DMS 273 (cell line): ENCODE results near the gene QSOX2.

ENCODE experiments used
- DNase-seq: peaks from one replicate; lab custom pipeline; 2025; ENCODE audit not compliant: unreplicated experiment; lab: John Stamatoyannopoulos, UW

Gene QSOX2

GRCh38 chr9:136193127-136193890 is 52.3 kb downstream of the QSOX2 start:
- DNase-seq: peak; percentile 56

- no peak for DNase-seq
These were observed 53.1 kb downstream of the QSOX2 start for GRCh38 chr9:136192289-136193126.

DNA sequence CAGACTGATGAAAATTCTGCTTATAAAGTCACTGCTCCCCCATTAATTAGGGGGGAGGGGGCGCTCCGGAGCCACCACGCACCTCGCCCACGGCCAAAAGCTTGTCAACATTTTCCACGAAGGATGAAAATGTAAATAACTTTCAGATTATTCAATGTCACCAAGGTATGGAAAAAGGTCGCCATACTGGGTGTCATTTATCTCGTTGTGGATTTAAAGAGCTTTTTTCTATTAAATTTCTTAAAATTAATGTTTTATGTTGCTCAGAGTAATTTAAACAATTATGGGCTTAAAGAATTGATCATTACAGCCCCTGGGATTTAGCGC is 53.7 kb downstream of the QSOX2 start:
- no peak for DNase-seq

- no peak for DNase-seq
These were observed 54.3 kb downstream of the QSOX2 start for GRCh38 chr9:136191099-136191959.

GRCh38 chr9:136190656-136191055 is 55.0 kb downstream of the QSOX2 start:
- DNase-seq: no peak

DNA sequence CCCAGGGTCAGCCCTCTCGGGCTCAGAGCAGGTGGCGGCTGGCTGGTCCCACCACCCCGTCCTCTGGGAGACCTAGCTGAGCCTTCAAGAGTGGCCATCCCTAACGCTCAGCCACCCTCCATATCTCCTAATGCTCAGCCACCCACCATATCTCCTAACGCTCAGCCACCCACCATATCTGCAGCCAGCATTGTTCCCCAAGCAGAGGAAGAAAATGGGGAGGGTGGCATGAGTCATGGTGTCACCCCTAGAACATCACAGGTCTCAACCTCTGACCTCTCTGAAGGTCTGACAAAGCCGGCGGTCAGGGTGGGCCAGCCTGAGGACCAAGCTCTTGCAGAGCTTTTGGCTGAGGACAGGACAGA is 55.4 kb downstream of the QSOX2 start:
- DNase-seq: no peak

DNA sequence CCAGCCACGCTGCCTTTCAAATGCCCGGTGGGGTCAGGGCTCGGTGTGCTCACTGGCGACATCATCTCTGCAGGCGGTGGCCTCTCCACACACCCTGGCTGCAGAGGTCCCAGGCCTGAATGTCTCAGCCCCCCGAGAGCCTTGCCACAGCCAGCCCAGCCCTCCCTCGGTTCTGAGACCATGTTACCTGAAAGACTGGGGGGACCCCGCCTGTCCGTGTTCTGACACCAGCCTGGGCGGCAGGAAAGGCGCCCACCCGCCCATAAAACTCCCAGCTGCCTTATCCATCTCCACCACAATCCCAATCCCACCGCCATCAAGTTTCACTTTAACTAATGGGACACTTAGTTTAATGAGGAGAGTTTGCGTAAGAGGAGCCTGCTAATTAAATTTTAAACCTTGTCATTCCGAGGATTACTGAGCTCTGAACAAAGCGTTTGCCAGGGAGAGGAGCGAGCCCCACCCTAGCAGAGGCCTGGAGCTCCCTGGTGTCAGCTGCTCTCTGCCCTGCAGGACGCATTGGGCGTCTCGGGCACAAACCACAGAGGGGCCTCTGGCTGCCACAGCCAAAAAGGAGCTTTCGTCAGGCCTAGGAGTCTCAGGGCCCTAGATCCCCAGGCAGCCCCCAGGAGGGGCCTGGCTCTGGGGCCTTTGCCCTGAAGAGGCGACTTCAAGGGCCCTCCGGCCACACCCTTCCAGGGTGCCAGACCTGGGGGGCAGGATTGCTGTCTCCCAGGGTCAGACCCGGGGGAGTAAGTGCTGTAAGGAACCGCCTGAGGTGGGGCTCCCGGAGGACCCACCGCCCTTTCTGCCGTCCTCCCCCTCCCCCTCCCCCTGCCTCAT is 56.0 kb downstream of the QSOX2 start:
- DNase-seq: no peak

GRCh38 chr9:136187683-136188586 is 57.7 kb downstream of the QSOX2 start:
- DNase-seq: no peak

GRCh38 chr9:136187197-136187596 is 58.4 kb downstream of the QSOX2 start:
- DNase-seq: no peak

- DNase-seq: no peak
These were observed 59.2 kb downstream of the QSOX2 start for GRCh38 chr9:136186386-136186785.

- DNase-seq: no peak
These were observed 59.8 kb downstream of the QSOX2 start for GRCh38 chr9:136185596-136186366.

DNA sequence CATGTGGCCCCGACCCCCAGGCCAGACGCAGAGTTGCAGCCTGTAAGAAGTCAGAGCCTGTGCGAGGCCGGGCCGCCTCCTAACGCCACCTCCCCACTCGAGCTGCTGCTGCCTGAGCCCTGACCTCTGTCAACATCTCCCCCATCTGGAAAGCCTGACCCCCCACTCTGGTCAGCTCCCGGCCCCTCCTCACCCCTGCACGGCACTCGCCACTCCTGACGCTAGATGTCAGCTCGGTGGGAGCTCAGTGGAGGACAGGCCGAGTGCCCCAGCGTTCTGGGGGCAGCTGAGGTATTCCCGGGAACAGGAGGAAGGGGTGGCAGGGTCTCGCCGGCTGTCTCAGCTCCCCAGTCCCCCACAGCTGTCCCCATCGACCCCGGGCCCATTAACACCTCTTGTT is 60.5 kb downstream of the QSOX2 start:
- DNase-seq: no peak

DNA sequence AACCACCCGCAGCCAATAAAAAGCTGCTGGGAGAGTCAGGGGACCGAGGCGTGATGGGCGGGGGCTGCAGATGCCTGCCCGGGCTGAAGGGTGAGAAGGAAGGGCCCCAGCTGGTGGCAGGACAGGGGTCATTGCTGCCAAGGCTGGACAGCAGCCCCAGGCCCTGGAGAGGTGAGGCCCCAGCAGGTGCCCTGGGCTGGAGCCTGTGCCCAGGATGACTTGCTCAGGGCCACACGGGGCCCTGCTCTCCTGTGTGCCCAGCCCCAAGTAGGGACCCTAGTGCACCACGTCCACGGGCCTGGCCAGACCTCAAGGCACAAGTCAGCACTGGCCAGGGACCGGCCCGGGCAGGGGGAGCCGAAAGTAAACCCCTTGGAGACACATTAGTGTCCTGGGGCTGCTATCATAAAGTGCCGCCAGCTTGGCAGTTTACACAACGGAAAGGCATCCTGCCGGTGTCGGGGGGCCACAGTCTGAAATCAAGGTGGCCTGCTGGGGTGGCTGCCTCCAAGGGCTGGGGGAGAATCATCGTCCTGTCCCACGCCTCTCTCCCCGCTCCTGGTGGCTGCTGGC is 62.7 kb downstream of the QSOX2 start:
- no peak for DNase-seq

GRCh38 chr9:136182420-136182787 is 63.2 kb downstream of the QSOX2 start:
- DNase-seq: no peak

- DNase-seq: no peak
These were observed 63.7 kb downstream of the QSOX2 start for GRCh38 chr9:136181784-136182419.

- DNase-seq: no peak
These were observed 65.0 kb downstream of the QSOX2 start for GRCh38 chr9:136180586-136180985.

DNA sequence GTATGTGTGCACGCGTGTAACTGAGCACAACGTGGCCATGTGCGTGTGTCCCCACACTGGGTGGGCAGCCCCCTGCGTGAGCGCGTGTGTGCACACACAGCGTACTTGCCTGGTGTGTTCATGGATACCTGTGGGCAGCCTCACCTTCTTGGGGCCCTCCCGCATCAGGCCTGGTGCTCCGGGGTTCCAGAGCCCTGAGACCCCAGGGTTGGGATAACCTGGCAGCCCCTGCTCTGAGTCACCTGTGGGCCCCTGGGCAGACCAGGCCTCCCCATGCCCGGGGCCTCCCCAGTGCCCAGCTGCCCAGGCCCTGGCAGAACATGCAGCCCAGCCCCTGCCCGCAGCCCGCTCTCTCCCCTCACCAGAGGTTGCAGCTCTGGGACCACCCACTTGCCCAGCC is 65.9 kb downstream of the QSOX2 start:
- DNase-seq: no peak

DNA sequence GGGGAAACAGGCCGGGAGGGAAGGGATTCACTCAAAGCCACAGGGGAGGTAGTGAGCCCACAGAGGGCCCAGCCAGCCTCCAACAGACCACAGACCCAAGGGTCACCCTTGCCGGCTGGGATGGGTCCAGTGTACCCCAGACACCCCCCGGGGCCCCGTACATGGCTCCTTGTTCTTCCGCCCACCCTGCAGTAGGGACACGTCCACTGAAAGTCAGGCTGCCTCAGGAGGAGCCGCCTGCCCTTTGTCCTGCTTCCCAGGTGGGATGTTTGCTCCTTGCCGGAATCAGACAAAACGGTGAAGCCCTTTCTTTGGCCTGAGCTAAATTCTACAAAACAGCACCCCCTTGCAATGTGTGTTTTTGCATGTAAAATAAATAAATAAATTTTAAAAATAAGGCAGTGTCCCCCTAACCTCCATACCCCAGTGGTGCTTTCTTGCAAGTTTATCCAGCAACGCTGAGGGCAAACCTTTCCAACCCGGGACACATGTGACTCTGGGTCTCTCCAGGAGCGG is 66.5 kb downstream of the QSOX2 start:
- no peak for DNase-seq
